Astrocyte of the cerebellum (primary cell): ENCODE measurements around the gene ZEB1.

Experiments used
- DNase-seq: peaks from one replicate; pipeline ENCODE4 v3.0.0-alpha.2; 2011; ENCODE audit warnings: low read depth
- H3K4me3 ChIP-seq: 2 replicates; pipeline ENCODE4 v1.5.1; 2011; ENCODE audit warnings: mild to moderate bottlenecking, low read depth, low read length, moderate library complexity
- in situ Hi-C: cut with HindIII; loops from 2 replicates; pipeline ENCODE4 v1.10.0; 2017; ENCODE audit warnings: low sequenced_read_pairs
- TF ChIP-seq, protein P1 (sequence below): IDR thresholded peaks from 2 replicates; pipeline ENCODE4 v1.5.1; 2012; ENCODE audit warnings: low read length, low read depth, moderate library complexity, mild to moderate bottlenecking; ENCODE audit errors: missing control alignments

ZEB1 gene

DNA sequence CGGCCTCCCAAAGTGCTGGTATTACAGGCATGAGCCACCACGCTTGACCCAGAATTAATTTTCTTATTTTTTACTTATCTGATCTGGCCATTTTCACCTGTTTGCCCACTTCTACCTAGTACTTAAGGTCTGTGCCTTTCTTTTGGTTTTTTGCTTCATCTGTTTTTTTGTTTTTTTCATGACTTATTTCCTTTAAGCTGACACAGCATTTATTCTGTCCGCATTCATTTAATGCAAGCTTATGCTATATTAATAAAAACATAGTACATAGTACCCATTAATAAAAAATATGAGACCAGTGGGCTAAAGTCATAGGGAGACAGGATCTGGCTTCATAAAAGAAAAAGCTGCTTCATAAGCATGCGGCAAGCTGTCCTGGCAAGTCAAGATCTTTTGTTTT is 205.4 kb downstream of the ZEB1 start:
- DNase-seq: no peak
- TF ChIP-seq, protein P1, sequence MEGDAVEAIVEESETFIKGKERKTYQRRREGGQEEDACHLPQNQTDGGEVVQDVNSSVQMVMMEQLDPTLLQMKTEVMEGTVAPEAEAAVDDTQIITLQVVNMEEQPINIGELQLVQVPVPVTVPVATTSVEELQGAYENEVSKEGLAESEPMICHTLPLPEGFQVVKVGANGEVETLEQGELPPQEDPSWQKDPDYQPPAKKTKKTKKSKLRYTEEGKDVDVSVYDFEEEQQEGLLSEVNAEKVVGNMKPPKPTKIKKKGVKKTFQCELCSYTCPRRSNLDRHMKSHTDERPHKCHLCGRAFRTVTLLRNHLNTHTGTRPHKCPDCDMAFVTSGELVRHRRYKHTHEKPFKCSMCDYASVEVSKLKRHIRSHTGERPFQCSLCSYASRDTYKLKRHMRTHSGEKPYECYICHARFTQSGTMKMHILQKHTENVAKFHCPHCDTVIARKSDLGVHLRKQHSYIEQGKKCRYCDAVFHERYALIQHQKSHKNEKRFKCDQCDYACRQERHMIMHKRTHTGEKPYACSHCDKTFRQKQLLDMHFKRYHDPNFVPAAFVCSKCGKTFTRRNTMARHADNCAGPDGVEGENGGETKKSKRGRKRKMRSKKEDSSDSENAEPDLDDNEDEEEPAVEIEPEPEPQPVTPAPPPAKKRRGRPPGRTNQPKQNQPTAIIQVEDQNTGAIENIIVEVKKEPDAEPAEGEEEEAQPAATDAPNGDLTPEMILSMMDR: no peak
- in situ Hi-C loops: no loop called here
- no peak overlapping the region for H3K4me3 ChIP-seq

DNA sequence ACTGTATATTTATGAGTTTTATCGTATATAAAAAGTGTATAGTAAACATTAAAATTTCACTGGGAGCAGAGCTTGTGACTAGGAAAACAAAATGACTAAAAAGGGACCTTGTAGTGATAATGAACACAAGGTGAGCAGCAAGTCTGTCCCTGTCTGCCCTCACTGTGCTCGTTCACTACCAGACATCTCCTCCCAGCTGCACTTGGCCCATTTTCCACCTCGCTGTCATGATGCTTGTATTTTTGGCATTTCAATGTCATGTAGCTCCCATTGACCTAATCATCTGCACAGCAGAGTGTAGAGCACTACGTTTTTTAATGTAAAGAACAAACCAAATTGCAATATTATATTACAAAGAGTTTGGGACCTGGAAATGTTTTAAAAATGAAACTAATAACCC is 207.2 kb downstream of the ZEB1 start:
- no peak for DNase-seq

DNA sequence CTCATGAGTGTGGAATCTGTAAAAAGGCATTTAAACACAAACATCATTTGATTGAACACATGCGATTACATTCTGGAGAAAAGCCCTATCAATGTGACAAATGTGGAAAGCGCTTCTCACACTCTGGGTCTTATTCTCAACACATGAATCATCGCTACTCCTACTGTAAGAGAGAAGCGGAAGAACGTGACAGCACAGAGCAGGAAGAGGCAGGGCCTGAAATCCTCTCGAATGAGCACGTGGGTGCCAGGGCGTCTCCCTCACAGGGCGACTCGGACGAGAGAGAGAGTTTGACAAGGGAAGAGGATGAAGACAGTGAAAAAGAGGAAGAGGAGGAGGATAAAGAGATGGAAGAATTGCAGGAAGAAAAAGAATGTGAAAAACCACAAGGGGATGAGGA is 207.7 kb downstream of the ZEB1 start:
- H3K4me3 ChIP-seq: no peak overlapping the region
- DNase-seq: no peak
- in situ Hi-C loops: no loop called here
- TF ChIP-seq, protein P1: no peak

More for the DNA sequence above, 207.2 kb downstream of the ZEB1 start:
- TF ChIP-seq, protein P1: no peak
- in situ Hi-C loops: no loop called here
- H3K4me3 ChIP-seq: no peak overlapping the region

DNA sequence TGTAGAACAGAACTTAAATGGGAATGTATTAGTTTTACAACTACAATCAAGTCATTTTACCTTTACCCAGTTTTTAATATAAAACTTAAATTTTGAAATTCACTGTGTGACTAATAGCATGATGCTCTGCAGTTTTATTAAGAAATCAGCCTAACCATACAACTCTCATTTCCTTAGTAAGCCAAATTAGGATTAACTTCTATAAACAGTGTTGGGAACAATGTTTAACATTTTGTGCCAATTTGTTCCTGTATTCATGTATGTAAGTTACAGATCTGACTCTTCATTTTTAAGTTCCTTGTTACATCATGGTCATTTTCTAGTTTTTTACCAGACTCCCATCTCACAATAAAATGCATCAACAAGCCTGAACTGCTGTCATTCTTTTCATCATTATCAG is 209.8 kb downstream of the ZEB1 start:
- no peak overlapping the region for H3K4me3 ChIP-seq
- TF ChIP-seq, protein P1: no peak
- DNase-seq: no peak
- in situ Hi-C loops: no loop called here

DNA sequence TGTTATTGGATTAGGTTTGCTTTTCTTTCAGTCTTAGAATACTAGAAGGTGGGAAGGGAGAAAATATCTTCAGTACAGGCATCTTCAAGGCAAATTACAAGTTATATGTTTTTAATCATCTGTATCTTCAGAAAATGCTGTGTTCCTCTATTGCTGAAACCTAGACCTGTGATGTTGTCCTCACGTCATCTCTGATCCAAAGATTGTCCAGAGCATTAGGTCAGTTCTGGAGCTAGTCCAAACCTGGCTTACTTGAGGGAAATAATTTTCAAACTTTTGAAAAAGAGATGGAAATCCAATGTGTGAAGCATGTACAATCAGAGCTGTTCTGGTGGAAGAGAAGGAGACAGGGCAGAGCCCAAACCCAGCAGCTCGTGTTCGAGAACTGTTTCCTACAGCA is 217.3 kb downstream of the ZEB1 start:
- in situ Hi-C loops: no loop called here
- TF ChIP-seq, protein P1: no peak
- no peak overlapping the region for H3K4me3 ChIP-seq
- DNase-seq: no peak

DNA sequence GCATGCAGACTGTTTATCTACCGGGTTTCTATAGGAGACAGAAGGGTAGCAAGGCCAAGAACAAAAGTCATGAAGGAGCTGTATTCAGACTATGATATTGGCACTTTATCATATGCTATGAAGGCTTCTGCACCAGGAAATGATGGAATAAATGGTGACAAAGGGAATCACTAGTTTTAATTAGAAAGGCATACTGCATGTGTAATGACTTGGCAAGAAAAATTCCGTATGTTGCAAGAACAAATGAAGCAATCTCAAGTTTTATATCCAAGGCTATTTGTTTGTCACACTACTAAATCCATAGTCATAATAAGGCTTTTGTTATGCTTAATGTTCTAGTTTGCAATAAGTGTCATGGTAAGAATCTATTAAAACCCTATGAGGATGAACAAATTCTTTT is 230.9 kb downstream of the ZEB1 start:
- TF ChIP-seq, protein P1: no peak
- no peak overlapping the region for H3K4me3 ChIP-seq
- DNase-seq: no peak
- in situ Hi-C loops: no loop called here

DNA sequence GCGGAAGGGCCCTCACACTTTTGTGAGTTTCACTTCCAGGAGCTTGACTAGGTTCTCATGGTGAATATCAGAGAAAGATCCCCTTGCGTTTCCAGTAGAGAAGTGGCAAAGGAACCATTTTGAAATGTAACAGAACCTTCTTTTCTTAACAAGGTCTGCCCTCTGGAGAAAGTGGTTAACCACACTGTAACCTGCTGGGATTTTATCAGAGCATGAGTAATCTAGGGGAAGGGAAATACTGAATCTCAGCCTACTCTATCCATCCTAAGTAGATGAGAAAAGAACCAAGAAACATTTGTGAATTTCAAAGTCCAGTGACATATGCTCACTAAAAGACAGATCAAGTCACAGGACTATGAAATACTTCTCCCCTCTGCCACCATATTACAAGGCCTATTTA is 235.5 kb downstream of the ZEB1 start:
- H3K4me3 ChIP-seq: no peak overlapping the region
- DNase-seq: peak; percentile 84
- TF ChIP-seq, protein P1: no peak
- in situ Hi-C loops: no loop called here
